ENCODE results near the gene KSR2.

DNA sequence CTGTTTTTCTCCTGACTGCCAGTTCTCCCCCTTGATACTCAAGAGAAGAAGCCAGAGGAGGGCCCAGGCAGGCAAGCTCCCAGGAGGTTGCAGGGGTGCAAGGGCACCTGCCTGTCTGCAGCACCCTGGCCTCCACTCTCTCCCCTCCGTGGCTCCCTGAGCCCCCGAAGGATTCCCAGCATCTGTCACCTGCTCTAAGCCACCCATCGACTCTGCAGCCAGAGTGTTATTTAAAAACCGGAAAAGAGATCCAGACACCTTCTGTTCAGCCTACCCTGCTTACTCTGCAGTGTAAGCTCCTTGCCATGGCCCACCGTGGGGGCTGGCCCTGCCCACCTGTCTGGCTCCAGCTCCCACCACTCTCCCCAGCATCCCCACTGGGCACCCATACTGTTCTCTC is 121.4 kb downstream of the KSR2 start:
- TF ChIP-seq, protein P1, sequence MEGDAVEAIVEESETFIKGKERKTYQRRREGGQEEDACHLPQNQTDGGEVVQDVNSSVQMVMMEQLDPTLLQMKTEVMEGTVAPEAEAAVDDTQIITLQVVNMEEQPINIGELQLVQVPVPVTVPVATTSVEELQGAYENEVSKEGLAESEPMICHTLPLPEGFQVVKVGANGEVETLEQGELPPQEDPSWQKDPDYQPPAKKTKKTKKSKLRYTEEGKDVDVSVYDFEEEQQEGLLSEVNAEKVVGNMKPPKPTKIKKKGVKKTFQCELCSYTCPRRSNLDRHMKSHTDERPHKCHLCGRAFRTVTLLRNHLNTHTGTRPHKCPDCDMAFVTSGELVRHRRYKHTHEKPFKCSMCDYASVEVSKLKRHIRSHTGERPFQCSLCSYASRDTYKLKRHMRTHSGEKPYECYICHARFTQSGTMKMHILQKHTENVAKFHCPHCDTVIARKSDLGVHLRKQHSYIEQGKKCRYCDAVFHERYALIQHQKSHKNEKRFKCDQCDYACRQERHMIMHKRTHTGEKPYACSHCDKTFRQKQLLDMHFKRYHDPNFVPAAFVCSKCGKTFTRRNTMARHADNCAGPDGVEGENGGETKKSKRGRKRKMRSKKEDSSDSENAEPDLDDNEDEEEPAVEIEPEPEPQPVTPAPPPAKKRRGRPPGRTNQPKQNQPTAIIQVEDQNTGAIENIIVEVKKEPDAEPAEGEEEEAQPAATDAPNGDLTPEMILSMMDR (IDR thresholded peaks at IDR 0.05; ENCODE audit: low read depth, low read length): no peak
- TF ChIP-seq EZH2phosphoT487 (IDR thresholded peaks at IDR 0.05; ENCODE audit: low read depth): no peak

Data from OCI-LY3 (cell line).